GM18499 (cell line): ENCODE measurements around the gene ATP10B.
"Not testable (repeated sequence)": the region's sequence is repeated elsewhere in the genome, so short reads cannot be mapped to it uniquely, and the experiment has no call there.

ENCODE experiments used
- ATAC-seq: cut with Tn5 transposase; IDR thresholded peaks from one replicate; pipeline ENCODE4 v1.9.1; 2021; ENCODE audit warnings: moderate number of reproducible peaks; ENCODE audit not compliant: insufficient read depth, unreplicated experiment

ATP10B gene, protein sequence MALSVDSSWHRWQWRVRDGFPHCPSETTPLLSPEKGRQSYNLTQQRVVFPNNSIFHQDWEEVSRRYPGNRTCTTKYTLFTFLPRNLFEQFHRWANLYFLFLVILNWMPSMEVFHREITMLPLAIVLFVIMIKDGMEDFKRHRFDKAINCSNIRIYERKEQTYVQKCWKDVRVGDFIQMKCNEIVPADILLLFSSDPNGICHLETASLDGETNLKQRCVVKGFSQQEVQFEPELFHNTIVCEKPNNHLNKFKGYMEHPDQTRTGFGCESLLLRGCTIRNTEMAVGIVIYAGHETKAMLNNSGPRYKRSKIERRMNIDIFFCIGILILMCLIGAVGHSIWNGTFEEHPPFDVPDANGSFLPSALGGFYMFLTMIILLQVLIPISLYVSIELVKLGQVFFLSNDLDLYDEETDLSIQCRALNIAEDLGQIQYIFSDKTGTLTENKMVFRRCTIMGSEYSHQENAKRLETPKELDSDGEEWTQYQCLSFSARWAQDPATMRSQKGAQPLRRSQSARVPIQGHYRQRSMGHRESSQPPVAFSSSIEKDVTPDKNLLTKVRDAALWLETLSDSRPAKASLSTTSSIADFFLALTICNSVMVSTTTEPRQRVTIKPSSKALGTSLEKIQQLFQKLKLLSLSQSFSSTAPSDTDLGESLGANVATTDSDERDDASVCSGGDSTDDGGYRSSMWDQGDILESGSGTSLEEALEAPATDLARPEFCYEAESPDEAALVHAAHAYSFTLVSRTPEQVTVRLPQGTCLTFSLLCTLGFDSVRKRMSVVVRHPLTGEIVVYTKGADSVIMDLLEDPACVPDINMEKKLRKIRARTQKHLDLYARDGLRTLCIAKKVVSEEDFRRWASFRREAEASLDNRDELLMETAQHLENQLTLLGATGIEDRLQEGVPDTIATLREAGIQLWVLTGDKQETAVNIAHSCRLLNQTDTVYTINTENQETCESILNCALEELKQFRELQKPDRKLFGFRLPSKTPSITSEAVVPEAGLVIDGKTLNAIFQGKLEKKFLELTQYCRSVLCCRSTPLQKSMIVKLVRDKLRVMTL (N-terminal part only)

DNA sequence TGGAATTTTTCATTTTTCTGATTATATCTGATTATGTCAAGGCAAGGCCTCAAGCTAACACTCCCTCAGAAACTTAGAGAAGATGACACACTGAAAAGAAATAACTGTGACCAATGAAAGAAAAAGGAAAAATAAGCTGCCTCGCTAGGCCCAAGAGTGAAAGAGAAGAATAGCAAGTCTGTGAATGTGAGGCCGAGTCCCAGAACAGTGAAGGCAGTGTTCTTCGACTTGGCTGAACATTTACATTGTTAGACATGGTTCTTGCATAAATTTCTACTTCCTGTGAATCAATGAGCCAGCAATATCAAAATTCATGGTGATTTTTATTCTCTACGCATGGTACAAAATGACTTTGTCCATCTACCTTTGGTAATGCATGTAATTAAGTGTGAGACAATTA is at the start of gene ATP10B:
Gene ATP10B (minus strand): TSS at position 163 of the 400 bp plus-strand sequence. CDS start 164,137 bp downstream, outside the sequence.
- ATAC-seq, result no peak

DNA sequence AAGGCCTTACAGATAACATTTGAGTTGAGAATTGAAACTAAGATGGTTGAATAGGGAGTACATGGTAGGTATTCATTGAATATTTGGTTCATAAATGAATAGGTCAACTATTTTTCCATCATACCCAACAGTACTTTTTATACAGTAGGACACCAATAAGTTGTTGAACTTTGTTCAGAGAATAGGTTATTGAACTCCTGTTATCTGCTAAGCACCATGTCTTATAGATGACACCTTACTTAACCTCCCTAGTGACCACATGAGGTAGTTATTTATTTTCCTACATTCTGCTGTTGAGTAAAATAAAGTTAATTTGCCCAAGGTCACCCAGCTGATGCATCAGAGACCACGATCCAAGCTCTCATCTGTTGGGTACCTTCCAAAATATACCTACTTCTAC is 49.6 kb upstream of the ATP10B start:
- no peak for ATAC-seq

DNA sequence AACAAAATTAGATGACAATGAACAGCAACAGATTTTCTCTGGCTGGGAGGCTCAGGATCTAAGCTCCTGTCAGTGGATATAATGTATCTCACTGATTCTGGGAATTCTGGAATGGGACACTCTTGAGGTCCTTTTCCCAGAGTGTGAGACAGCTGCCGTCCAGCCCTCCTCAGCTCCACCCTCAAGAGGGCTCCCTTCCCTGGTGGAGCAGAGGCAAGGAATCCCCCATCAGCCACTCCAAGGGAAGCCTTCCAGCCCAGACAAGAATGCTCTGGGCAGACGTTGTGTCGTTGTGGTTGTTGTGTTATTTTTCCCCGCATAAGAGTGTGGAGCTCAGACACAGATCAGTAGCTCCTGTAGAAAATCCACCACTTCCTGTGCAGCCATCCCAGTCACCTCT is 47.7 kb upstream of the ATP10B start:
- no peak for ATAC-seq

DNA sequence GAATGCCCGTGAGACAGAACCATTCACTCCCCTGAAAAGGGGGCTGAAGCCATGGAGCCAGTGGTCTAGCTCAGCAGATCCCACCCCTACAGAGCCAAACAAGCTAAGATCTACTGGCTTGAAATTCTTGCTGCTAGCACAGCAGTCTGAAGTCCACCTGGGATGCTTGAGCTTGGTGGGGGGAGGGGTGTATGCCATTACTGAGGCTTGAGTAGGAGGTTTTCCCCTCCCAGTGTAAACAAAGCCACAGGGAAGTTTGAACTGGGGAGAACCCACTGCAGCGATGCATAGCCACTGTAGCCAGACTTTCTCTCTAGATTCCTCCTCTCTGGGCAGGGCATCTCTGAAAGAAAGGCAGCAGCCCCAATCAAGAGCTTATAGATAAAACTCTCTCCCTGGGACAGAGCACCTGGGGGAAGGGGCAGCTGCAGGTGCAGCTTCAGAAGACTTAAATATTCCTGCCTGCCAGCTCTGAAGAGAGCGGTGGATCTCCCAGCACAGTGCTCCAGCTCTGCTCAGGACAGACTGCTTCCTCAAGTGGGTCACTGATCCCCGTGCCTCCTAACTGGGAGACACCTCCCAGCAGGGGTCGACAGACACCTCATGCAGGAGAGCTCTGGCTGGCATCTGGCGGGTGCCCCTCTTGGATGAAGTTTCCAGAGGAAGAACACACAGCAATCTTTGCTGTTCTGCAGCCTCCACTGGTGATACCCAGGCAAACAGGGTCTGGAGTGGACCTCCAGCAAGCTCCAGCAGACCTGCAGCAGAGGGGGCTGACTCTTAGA is 41.4 kb upstream of the ATP10B start:
- ATAC-seq, result not testable (repeated sequence)

DNA sequence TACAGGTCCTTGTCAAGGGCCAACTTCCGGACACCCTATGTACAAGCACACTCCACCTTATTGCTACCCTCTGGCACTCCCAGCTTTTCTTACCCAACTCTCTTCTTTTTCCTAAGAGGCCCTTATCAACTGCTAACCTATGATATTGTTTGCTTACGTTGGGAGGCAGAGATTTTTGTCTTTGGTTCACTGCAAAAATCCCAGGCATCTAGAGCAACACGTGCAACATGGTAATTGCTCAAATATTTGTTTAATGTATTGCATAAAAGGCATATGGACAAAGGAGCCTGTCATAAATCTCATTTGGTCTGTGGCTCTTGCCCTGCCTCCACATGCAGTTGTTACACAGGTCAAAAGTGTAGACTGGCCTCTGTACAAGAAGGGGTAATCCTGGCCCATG is 35.8 kb upstream of the ATP10B start:
- ATAC-seq, result no peak

DNA sequence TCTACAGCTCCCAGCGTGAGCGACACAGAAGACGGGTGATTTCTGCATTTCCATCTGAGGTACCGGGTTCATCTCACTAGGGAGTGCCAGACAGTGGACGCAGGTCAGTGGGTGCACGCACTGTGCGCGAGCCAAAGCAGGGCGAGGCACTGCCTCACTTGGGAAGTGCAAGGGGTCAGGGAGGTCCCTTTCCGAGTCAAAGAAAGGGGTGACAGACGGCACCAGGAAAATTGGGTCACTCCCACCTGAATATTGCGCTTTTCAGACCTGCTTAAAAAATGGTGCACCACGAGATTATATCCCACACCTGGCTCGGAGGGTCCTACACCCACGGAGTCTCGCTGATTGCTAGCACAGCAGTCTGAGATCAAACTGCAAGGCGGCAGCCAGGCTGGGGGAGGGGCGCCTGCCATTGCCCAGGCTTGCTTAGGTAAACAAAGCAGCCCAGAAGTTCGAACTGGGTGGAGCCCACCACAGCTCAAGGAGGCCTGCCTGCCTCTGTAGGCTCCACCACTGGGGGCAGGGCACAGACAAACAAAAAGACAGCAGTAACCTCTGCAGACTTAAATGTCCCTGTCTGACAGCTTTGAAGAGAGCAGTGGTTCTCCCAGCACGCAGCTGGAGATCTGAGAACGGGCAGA is 21.7 kb upstream of the ATP10B start:
- ATAC-seq, result not testable (repeated sequence)

DNA sequence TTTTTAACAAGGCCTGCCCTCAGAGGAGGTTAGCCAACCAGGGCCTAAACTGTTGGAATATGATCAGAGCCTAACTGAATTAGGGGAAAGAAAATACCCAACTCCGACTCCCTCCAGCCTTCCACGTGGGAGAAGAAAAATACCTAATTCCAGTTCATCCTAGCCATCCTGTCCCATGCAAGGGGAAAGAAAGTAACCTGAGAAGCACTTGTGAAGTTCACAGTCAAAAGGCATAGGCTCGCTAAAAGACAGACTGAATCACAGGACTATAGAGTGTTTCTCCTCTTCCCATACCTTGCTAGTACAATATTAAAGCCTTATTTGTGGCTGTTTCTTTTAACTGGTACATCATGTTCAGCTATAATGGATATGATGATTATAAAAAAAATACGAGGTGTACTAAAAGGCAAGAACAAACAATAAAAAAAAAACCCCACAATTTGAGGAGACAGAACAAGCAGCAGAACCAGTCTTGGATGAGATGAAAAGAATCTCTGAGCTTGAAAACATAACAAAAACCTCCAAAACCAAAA is 18.0 kb upstream of the ATP10B start:
- no peak for ATAC-seq

DNA sequence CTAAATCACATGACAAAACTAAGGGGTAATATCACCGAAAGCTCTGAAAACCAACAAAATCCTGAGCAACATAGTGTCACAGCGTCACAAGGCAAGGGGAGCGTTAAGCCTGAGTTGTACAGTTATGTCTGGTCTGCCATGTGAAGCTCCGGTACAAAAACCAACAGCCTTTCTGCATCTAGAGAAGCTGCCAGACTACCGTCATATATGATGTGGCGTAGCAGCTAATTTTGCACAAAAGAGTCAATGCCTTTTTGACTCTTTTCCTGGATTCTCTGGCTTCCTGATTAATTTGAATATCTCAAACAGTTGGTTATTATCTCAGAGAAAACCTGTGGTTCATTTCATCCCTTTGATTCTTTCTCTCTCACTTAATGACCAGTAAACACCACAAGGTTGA is 16.0 kb upstream of the ATP10B start:
- ATAC-seq, result no peak

DNA sequence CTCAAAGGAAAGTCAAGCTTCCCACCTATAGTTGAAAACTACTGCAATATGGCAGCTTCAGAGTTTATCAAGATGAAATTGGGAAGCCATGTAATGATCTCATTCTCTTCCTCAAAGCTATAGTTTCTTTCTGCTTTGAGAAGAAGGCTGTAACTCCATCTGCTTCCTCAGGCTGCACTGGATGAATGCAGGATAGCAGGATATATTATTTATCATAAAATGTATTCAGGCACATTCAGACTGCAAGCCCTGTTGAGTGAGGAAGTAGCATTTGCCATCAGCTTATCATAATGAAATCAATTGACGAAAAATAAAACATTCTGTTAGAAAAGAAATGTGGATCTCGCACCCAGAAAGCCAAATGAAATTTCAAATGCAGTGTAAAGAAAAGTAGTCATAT is 560 bp downstream of the ATP10B start:
- no peak for ATAC-seq

DNA sequence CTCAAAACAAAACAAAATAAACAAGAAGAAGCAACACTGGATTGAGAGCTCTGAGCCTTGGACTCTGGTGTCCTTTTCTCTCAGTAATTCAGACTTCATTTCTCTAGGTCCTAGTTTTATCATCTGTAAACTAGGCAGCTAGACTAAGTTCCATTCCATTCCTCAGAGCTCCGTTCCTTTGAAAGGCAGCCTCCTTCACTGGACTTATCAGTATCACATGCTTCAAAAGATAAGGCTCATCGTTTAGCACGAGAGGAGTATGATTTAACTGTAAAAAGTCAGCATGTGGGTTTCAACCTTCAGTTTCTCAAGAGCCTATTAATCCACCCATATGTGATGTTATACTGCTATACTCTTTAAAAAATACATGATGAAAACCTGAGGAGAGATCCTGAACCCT is 1.6 kb downstream of the ATP10B start:
- ATAC-seq, result no peak

DNA sequence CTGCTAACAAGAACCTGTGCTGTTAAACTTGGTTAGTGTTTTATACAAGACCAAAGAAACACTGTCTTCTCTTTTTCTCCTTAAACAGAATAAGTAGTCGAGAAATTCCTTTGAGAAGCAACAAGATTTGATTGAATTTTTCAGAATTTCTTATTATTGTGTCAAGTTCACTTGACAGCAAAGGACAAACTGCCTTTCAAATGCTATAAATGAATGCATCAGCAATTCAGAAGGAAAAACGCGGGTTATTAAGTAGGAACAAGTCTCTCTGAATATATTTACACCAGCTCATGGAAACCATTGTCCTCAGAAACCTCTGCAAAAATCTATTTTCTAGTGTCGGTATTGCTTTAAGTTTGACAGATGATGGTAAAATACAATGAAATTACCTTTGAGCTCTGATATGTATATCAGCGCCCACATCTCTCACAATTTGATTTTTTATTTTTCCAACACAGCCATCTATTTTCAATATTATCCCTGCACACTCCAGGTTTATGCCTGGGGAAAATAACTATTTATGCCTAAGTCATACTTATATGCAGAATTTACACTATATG is 4.4 kb downstream of the ATP10B start:
- no peak for ATAC-seq

DNA sequence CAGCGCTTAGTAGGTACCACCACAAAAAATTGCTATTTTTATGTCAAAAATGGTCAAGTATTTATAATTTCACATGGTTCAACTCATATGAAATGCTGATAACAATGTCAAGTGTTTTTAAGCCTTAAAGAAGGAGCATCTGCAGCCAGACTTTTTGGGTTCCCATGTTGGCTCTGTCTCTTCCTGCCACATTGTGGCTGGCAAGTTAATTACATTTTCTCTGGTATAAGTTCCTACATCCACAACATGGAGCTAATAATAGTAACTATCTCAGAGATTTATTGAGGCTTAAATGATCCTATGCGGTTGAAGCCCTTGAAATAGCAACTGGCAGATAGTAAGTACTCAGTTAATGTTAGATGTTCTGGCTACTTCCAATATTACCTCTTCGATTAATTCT is 5.4 kb downstream of the ATP10B start:
- ATAC-seq, result no peak

DNA sequence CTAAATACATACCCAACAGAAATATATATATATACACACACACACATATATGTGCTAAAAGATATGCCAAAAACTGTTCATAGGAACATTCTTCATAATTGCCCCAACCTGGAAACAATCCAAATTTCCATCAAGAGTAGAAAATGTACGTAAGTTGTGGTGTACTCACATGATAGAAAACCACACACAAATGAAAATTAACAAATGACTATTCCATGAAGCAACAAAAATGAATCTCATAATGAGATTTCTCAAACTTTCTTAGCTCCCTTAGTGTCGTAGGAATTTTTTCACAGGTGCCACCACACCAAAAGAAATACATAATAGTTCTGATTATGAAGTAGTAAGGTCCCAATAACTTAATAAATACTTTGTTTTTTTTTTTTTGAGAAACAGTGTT is 7.8 kb downstream of the ATP10B start:
- no peak for ATAC-seq

DNA sequence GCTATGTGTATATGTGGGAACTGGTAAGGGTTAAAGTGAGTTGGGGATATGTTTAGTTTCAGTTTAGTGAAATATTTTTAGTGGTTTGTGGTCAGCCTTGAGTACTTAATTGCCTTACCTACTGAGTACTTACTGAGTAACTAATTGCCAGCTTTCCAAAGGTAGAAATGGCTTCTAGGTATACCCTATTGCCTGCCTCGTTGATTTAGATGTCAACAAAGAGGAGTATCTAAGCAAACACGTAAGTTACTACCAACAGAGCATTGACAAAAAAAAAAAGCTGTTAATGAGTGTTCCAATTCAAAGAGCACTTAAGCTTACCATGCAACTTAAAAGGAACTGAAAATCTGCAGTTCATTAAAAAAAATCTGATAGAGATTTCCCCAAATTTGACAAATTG is 8.8 kb downstream of the ATP10B start:
- peak; percentile 94 for ATAC-seq

DNA sequence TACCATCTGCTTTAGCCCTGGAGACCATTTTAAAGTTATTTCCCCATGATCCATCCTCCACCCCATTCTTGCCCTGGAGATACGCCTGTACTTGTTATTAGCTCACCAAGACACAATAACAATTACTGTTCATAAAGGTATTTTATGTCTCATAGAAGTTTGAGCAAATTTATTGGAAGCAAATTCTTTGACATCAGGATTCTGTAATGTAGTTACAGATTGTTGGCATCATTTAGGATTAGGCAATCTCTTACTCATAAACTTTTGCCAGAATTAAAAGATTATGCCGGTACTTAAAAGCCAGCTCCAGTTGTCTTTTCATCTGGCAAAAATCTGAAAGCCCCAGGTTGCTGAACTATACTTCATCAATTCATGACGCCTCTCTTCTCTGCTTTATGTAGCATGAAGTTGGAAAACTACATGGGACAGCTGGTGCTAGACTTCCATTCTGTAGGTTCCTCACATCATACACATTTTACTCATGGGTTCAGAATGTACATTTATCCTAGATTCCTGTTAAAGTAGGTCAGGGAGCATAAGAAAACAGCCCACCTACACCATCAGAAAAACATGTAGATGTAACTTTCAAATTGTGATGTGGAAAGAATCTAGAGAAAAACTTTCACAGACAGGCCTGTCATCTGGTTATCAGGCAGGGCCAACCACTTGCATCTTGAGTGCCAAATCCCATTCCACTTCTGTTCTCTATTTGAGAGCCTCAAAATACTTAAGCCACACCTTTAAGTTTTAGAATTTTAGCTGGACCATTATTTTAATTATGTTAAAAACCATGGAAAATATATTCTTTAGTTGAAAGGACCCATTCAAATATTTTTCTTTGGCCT is 14.0 kb downstream of the ATP10B start:
- ATAC-seq, result no peak

DNA sequence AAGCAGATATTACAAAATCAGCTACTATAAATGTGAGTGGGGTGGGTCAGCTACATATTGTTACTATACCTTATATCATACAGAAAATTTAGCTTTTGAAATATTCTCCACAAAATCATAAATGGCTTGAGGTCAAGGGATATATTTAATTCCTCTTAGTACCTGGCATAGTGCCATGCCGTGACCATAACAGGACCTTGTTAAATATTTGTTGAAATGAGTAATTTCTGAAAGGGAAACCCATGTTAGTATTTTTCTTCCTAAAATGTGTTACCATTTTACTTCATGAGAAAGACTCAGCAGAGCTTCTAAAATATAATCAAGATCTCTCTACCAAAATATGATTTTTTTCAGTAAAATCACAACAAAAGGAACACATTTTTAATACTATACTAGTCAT is 14.8 kb downstream of the ATP10B start:
- no peak for ATAC-seq

DNA sequence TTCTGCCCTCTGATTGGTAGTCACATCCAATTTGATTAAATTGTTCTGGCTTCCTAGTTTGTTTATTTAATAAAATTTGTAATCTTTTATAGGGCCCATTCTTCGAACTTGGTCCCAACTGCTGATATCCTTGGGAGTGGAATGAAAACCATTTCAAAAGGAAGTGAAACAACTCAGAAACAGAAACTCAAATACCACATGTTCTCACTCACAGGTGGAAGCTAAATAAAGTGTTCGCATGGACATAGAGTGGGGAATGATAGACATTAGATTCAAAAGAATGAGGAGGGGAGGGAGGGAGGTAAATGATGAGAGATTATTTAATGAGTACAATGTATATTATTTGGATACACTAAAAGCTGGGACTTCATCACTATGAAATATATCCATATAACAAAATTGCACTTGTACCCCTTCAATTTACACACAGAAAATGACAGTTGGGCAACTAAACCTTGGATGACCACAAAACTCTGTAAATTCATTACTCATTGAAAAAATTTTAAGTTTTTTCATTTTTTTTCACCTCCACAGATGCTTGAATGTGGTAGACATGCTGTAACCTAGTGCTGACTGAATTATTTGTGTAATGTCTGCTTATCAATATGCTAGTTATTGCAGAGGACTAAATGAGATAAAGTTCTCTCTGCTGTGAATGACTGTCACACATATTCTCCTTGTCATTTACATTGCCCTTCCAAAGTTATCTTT is 16.0 kb downstream of the ATP10B start:
- no peak for ATAC-seq

DNA sequence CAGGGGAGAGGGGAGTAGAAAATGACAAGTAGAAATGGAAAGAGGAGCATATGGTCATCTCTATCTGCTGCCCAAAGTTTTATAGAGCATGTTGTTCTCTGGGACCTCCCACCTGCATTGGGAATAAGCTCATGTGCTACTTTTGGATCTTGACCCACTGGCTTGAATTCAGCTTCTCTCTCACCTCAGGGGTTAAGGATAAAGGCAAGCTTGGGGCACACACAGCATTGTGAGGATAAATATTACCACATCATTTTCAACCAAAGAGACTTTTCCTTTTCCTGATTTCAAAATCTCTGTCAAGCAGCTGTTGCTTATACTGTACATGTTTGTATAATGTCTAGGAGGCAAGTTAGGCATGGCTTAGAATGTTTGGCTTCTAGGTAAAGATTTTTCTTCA is 16.6 kb downstream of the ATP10B start:
- ATAC-seq, result no peak
